Gastrocnemius medialis (tissue), 4 donors: ENCODE measurements around the gene TERB1.

Experiments used
- CTCF ChIP-seq, 5 experiments: fragments of 450-650 bp in 3 of 5; fragments of 200-600 bp in 2 of 5; sonication (generic) in 2 of 5; IDR thresholded peaks in 4 of 5; conservative IDR thresholded peaks in 1 of 5; 1 replicate in 4 of 5; 2 replicates in 1 of 5; pipeline ENCODE4 v1.5.1; 2016 to 2019; ENCODE audit warnings: antibody characterized with exemption in 5 of 5, mild to moderate bottlenecking in 3 of 5, moderate library complexity in 3 of 5
- POLR2A ChIP-seq, 2 donors: fragments of 450-650 bp; IDR thresholded peaks; one replicate each; pipeline ENCODE4 v1.6.1; 2017; ENCODE audit warnings: antibody characterized with exemption in 2 of 2, mild to moderate bottlenecking in 2 of 2, moderate library complexity in 2 of 2

- TF ChIP-seq POLR2A (IDR thresholded peaks at IDR 0.05) (no peak), CTCF (IDR thresholded peaks at IDR 0.05 in 4 of 5, conservative IDR thresholded peaks at IDR 0.05 in 1 of 5) (no peak)
Observed at GRCh38 chr16:66751053-66751302, 50.4 kb downstream of the TERB1 start.
